Activated naive CD4-positive, alpha-beta T cell treated with anti-CD3 and anti-CD28 coated beads, Interleukin-2, amount 50 U/mL, for 72 hours (primary cell): ENCODE measurements around the gene POLR3B. TPM values are rescaled to one million over a fixed set of nuclear protein-coding genes. Genes with fewer than 3 reads are reported as not detected.
"Not testable (repeated sequence)": the region's sequence is repeated elsewhere in the genome, so short reads cannot be mapped to it uniquely, and the experiment has no call there.

Experiments used
- ATAC-seq, 2 donors: fragments of 150-1000 bp; cut with Tn5 transposase; 2 replicates each; pipeline ENCODE4 v1.10.0; 2021; ENCODE audit warnings: mild to moderate bottlenecking in 2 of 2, moderate library complexity in 2 of 2
- DNase-seq, 2 donors: peaks; one replicate each; pipeline ENCODE4 v3.0.0; 2021 to 2022; ENCODE audit warnings: low spot score in 2 of 2
- H3K27ac Mint-ChIP-seq, 2 donors: one replicate each; pipeline ENCODE4 v1.8.0; 2022; ENCODE audit warnings: mild to moderate bottlenecking in 2 of 2, mixed read lengths in 2 of 2
- H3K36me3 Mint-ChIP-seq, 2 donors: one replicate each; pipeline ENCODE4 v1.8.0; 2022; ENCODE audit warnings: mixed read lengths in 2 of 2
- H3K9me3 Mint-ChIP-seq, 2 donors: one replicate each; pipeline ENCODE4 v1.8.0; 2022; ENCODE audit warnings: mixed read lengths in 2 of 2
- total RNA-seq, 2 donors: library from RNA; stranded (reverse); gene quantifications; one replicate each; pipeline ENCODE4 v1.2.3, GENCODE V29; 2022

Gene POLR3B
- 1 to 10 TPM; 3.6 to 6.4 TPM for total RNA-seq

DNA sequence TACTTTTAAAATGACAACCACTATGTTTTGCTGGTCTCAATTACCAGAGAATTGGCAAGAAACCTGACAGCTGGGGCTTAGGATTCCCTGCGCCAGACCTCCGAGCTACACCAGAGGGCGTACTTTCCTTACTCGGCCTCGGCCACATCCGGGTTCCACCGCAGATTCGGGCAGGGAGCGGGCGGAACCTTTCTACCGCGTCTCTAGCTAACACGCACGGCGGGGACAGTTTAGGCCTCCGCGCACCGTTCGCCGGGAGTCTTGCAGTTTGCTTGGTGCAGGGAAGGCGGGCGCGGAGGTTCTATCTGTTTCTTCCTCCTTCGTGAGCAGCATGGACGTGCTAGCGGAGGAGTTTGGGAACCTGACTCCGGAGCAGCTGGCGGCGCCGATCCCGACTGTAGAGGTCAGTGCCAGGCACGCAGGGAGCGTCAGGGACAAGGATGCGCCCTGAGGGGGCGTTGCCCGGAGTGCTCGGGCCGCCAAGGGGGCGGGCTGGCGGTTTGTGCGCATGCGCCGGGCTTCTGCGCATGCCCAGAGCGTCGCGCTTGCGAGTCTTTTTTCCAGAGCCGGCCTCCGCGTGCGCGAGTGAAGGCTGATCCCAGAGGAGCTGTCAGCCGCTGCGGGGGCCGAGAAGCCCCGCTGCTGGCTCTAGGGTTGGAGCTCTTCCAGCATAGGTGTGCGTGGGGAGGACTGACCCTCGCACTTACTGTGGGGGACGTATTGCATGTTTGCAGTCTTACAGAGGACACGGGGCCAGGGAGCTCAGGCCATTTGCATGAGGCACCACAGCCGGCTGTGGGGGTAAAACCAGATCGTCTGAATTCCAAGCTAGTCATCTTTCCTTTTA is at the start of gene POLR3B:
TSS of gene POLR3B (plus strand) at position 200 of the 847 bp plus-strand sequence. CDS start at position 332, 132 bp downstream.
- Mint-ChIP-seq H3K27ac (peak within 1 kb of the TSS; percentile 94 to 97), H3K9me3 (no peaks in the 10 kb centered on the region), H3K36me3 (peaks cover 6 to 7% of the 10 kb centered on the region in 2 donors)
- ATAC-seq (peak; percentile 90 to 95), DNase-seq (peak; percentile 92 to 93)

DNA sequence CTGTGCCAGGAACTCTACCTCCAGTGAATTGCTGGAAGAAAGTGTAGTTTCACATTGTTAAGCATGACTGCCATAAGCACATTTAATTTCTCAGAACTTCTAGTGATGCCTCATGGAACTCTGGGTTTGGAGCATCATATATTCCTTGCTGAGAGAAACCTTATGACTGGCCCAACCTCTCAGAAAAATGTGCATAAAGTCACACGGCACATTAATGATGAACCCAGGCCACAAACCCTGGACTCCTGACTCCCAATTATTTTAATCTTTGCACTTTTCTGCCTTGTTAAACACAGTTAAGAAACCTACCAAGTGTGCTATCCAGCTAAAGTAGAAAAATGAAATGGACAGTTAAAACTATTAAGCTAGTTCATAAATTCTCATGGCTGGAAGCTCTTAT is 49.4 kb upstream of the POLR3B start:
- DNase-seq (no peak), ATAC-seq (no peak)
- Mint-ChIP-seq H3K27ac (no peak overlapping the region), H3K9me3 (no peaks in the 10 kb centered on the region), H3K36me3 (no peaks in the 10 kb centered on the region)

DNA sequence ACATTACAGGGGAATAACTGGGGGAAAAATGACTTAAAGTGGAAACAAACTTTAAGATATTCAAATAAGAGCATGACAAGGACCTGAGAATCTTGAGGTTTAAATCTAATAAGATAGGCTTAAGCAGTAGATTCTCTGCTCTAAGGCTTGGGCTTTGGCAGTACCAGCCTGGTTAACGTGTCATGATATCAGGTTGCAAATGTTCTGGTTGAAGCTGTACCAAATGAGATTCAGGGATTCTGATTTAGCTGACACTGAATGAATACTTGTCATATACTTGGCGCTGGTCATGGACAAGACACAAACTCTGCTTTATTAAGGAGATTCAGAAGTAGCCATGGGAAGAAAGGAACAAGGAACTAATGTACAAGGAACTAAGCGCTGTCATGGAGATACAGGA is 48.9 kb upstream of the POLR3B start:
- no peaks in the 10 kb centered on the region for H3K36me3 Mint-ChIP-seq
- ATAC-seq: no peak
- H3K27ac Mint-ChIP-seq: peak overlapping the region in 1 of 2 donors; percentile 17
- no peaks in the 10 kb centered on the region for H3K9me3 Mint-ChIP-seq
- DNase-seq: no peak

DNA sequence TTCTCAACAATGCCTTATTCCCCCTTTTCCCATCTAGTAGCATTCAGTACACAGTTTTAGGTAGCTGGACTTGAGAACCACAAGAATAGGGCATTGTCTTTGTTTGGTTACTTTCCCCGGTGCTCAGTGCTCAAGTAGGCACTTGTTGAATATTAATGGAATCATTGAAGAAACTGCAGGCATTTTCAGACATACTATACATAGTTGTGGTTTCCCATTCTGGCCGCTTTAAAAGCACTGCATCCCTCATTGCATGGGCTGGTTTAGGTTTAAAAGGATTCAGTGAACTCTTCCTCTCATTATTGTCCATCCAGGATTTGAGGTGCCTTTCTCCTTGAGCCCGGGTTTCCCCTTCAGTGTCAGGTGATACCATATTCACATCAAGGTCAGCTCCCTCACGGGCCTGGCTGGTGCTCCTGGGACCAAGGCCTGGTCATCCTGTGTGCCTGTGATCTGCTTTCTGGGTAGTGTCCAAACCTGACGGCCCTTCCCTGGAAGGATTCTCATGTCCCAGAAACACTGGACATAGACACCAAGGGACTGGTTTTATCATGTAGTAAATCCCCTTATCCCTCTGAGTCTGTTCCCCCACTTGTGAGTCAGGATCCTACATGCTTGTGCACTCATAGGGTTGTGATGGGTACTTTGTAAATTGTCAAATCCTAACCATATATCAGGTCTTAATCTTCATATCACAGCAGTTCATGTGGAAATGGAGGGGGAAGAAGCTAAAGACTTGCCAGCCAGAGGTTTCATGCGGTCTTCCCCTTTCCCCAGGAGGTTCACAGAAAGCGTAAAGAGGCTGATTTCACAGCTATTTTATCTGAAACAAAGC is 47.7 kb upstream of the POLR3B start:
- DNase-seq: no peak
- Mint-ChIP-seq H3K27ac (peak overlapping the region; percentile 30 to 87), H3K36me3 (no peaks in the 10 kb centered on the region), H3K9me3 (no peaks in the 10 kb centered on the region)
- ATAC-seq: no peak

DNA sequence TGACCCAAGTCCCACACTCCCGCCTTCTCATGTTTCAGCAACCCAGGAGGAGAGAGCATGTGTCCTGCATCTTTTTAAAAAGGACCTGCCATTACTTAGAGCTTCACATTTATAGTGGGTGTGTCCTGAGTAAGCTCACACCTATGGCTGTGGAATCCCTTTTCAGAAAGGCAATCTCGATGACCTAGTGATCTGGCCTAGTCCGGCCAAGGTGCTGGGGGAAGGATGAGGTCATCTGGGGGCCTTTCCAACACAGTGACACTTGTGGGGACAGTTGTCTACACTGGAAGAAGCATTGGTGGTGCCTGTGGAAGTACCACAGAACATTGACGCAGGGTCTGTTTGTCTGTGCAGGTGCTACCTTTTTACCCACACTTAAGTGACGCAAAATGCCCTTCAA is 46.9 kb upstream of the POLR3B start:
- H3K36me3 Mint-ChIP-seq: peaks cover 0 to 4% of the 10 kb centered on the region in 2 donors
- H3K27ac Mint-ChIP-seq: peak overlapping the region; percentile 30 to 36
- no peaks in the 10 kb centered on the region for H3K9me3 Mint-ChIP-seq
- ATAC-seq (peak in 1 of 2 donors; percentile 39), DNase-seq (no peak)

DNA sequence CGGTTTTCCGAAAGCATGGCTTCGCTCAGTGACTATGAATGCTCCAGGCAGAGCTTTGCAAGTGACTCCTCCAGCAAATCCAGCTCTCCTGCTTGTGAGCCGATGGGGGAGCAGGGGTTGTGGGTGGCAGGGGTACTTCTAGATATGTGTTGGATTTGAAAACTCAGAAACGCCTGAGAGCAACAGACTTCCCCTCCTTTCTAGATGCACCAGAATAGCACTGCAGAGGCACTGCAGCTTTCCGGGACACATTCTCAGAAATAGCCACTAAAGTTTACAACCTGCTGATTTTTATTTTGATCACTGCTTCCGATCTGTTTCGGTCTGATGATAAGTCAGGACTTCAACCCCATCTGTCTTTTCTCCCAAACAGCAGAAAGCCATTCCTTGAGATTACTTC is 46.4 kb upstream of the POLR3B start:
- no peak for ATAC-seq
- peak overlapping the region in 1 of 2 donors; percentile 30 for H3K27ac Mint-ChIP-seq
- DNase-seq: no peak
- H3K36me3 Mint-ChIP-seq: peaks cover 0 to 4% of the 10 kb centered on the region in 2 donors
- H3K9me3 Mint-ChIP-seq: no peaks in the 10 kb centered on the region

DNA sequence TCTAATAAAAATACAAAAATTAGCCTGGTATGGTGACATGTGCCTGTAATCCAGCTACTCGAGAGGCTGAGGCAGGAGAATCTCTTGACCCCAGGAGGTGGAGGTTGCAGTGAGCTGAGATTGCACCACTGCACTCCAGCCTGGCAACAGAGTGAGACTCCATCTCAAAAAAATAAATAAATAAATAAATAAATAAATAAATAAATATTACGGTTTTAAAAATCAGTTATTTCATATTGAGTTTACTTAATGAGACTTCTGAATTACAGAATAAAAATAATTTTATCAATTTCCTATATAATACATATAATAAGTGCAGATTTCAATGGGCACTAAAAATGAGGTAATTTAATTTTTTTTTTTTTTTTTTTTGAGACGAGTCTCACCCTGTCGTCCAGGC is 44.1 kb upstream of the POLR3B start:
- not testable (repeated sequence) for DNase-seq, H3K36me3 Mint-ChIP-seq, ATAC-seq, H3K9me3 Mint-ChIP-seq, H3K27ac Mint-ChIP-seq

DNA sequence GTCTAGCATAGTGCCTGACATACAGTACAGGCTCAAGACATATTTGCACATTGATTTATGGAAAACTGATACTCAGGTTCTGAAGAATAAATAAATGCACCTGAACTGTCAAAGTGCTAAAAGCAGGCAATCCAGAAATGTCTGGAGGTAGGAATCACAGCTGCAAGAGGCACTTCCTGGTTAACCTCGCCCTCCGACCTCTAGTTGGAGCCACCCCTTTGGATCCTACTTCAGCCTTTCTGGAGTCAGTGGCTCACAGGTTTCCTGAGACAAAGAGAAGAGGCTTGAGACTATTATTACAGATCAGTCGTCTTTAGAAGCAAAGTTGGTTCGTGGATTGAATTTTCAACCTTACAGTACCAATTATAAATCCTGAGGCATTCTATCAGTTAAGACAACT is 42.0 kb upstream of the POLR3B start:
- Mint-ChIP-seq H3K27ac (no peak overlapping the region), H3K9me3 (no peaks in the 10 kb centered on the region), H3K36me3 (peaks cover 0 to 4% of the 10 kb centered on the region in 2 donors)
- ATAC-seq (no peak), DNase-seq (no peak)

DNA sequence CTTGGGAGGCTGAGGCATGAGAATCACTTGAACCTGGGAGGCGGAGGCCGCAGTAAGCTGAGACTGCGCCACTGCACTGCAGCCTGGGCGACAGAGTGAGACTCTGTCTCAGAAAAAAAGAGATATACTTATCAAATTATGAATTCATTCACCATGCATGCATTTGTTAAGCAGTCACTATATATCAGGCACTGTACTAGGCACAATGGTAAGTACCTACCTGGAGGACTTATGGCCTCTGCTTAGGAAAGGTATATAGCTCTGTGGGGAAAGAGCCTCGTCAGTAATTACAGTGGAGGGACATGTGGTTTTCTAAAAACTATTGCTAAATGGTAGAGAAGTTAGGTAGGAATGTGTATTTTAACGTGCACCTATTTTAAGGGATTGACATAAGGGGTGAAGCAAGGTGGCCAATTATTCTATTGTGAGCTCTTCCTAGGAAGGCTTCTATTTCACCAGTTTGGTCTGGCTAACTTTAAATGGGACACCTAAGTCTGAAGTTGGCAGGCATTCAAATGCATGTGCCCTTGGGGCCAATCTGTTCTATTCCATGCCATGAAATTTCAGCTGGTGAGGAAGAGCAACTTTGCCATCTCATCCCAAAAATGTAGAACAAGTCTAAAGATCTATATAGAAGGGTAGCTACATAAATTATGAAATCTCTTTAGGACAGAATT is 40.0 kb upstream of the POLR3B start:
- no peak for DNase-seq
- ATAC-seq: no peak
- no peaks in the 10 kb centered on the region for H3K9me3 Mint-ChIP-seq
- no peak overlapping the region for H3K27ac Mint-ChIP-seq
- peaks cover 0 to 4% of the 10 kb centered on the region in 2 donors for H3K36me3 Mint-ChIP-seq

DNA sequence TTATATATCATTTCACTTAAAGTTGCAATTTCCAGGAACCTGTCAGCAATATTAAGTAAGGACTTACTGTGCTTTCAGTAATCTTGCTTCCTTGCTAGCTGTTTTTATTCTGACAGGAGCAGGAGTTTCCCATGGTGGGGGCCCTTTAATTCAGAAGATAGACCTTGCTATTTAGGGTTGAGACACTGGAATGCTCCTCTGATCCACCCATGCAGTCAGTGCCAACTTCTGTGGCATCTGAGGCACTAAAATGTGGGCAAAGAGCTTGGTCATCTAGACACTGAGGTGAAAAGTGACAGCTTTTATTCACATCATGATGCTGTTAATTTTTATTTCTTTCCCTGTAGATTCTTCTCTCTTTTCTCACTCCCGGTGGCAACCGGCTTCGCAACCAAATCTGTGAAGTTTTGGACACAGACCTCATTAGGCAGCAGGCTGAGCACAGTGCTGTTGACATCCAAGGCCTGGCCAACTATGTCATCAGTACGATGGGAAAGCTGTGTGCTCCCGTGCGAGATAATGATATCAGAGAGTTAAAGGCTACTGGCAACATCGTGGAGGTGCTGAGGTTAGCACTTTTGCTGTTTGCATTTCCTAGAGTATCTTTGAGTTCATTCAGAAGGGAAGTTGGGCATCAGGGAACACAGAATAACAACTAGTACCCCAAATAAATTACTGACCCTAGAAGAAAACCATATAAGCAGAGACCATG is 36.3 kb upstream of the POLR3B start:
- Mint-ChIP-seq H3K36me3 (no peaks in the 10 kb centered on the region), H3K9me3 (no peaks in the 10 kb centered on the region)
- no peak for DNase-seq

DNA sequence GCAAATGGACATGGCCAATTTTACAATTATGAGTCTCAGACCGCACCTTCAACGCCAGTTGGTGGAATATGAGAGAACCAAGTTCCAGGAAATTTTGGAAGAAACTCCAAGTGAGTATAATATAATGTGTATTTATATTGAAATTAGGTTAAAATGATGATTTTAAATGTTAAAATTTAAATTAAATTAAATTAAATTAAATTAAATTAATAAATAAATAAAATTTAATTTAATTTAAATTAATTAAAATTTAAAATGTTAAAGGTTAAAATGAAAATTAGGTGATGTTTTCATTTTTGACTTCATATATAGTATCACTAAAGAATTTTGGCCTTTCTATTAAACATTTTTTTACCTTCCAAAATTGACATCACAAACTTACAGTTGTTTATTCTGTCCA is 34.0 kb upstream of the POLR3B start:
- H3K9me3 Mint-ChIP-seq: no peaks in the 10 kb centered on the region
- ATAC-seq (no peak), DNase-seq (no peak)
- no peak overlapping the region for H3K27ac Mint-ChIP-seq
- H3K36me3 Mint-ChIP-seq: no peaks in the 10 kb centered on the region

More for the DNA sequence above, 36.3 kb upstream of the POLR3B start:
- H3K27ac Mint-ChIP-seq: peak overlapping the region; percentile 5
- ATAC-seq: no peak

DNA sequence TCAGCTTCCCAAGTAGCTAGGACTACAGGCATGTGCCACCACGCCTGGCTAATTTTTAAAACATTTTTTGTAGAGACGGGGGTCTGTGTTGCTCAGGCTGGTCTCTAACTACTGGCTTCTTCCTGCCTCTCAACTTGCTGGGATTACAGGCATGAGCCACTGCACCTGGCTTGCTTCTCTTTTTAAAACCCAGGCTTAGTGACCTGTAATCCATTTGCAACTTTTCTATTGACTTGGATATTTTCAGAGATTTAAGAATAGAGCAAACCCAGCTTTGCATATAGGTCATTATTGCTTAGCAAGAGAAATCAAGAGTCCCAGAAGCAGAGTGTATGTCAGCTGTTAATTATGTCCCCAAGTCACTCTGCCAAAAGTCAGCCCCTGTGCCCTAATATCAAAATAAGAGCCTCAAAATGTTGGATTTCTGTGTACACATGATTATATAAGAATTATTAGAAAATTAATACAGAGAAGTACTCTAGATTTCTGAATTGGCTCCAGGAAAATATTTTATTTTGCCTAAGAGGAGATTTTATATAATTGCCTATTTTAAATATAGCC is 30.2 kb upstream of the POLR3B start:
- DNase-seq (no peak), ATAC-seq (no peak)
- Mint-ChIP-seq H3K9me3 (no peaks in the 10 kb centered on the region), H3K27ac (peak overlapping the region in 1 of 2 donors; percentile 43), H3K36me3 (peaks cover 0 to 6% of the 10 kb centered on the region in 2 donors)

DNA sequence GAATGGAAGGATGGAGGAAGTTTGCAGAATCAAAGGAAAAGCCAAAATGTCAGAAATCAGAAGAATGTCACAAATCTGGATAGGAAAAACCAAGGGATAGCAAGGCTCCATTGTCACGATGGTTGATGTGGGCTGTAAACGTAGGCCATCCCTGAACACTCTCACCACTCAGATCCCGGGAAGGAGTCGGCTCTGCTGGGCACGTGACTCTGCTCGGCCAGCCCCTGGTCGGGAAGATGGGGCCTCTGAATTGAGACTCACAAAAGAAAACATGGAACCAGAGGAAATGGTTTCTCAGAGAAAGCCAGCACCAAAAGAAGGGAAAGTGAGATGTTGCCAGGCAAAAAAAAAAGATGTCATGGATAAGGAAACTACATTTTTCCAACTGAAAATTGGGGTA is 28.8 kb upstream of the POLR3B start:
- DNase-seq (no peak), ATAC-seq (no peak)
- H3K9me3 Mint-ChIP-seq: no peaks in the 10 kb centered on the region
- H3K27ac Mint-ChIP-seq: no peak overlapping the region
- peaks cover 0 to 6% of the 10 kb centered on the region in 2 donors for H3K36me3 Mint-ChIP-seq

DNA sequence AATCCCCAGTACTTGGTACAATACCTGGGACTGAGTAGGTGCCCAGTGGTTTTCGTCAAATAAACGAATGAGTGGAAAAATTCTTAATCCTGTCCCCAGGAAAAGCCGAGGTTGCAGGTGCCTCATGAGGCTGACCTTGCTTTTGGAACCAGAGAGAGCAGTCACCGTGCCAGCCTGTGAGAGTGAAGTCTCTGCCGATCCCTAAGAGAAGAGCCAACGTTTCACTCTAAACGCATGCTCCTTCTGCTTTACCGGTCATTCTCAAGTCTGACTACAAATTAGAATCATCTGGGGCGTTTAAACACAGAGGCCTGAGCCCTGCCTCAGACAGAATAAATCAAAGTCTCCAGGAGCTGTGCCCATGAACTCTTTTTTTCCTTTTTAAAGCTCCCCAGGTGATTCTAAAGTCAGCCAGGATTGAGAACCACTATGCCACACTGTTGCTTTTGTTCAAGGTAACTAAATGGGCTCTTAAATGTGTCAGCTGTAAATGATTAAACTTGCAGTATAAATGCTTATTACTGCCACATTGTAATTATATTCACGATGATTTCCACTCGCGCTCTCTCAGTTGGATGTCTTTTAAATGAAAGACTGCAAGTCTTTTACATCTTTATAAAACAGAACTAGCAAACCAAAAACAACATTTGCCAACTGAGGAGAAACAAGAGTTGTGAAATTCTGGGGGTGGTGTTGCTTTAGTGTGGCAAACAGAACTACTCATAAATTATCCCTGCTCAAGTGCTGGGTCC is 28.1 kb upstream of the POLR3B start:
- DNase-seq (no peak), ATAC-seq (no peak)
- Mint-ChIP-seq H3K27ac (no peak overlapping the region), H3K9me3 (no peaks in the 10 kb centered on the region), H3K36me3 (peaks cover 0 to 6% of the 10 kb centered on the region in 2 donors)

DNA sequence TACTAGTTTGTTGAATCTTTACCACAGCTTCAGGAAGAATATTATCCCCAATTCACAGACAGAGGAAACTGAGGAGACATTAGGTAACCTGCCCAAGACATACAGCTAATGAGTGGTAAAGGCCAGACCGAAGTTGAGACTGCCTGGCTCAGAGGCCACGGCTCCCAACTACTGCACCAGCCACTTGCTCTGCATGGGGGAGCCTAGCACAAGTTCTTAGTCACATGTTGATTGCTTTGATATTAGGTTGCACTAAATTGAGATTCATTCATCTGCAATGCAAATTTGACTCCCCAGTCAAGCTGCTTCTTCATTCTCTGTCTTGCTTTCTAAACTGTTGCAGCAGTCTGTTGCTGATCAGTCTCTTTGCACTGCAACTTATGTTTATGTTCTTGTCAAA is 25.9 kb upstream of the POLR3B start:
- Mint-ChIP-seq H3K9me3 (no peaks in the 10 kb centered on the region), H3K27ac (no peak overlapping the region)

More for the DNA sequence above, 25.9 kb upstream of the POLR3B start:
- DNase-seq (no peak), ATAC-seq (no peak)
- peaks cover 5 to 10% of the 10 kb centered on the region in 2 donors for H3K36me3 Mint-ChIP-seq
